C4-2B (cell line): ENCODE data around the gene SH3GLB2.

ENCODE experiments used
- H3K27ac ChIP-seq: fragments of 450-650 bp; 2 replicates; pipeline ENCODE4 v1.5.1; 2017
- ZFX ChIP-seq: fragments of 450-650 bp; IDR thresholded peaks from 2 replicates; pipeline ENCODE4 v1.6.1; 2017
- TF ChIP-seq, protein P1 (sequence below): fragments of 450-650 bp; conservative IDR thresholded peaks from 2 replicates; pipeline ENCODE4 v1.5.1; 2017; ENCODE audit warnings: mild to moderate bottlenecking

SH3GLB2 gene

GRCh38 chr9:129013674-129014073 is 14.5 kb downstream of the SH3GLB2 start:
- no peak overlapping the region for H3K27ac ChIP-seq
- TF ChIP-seq, protein P1, sequence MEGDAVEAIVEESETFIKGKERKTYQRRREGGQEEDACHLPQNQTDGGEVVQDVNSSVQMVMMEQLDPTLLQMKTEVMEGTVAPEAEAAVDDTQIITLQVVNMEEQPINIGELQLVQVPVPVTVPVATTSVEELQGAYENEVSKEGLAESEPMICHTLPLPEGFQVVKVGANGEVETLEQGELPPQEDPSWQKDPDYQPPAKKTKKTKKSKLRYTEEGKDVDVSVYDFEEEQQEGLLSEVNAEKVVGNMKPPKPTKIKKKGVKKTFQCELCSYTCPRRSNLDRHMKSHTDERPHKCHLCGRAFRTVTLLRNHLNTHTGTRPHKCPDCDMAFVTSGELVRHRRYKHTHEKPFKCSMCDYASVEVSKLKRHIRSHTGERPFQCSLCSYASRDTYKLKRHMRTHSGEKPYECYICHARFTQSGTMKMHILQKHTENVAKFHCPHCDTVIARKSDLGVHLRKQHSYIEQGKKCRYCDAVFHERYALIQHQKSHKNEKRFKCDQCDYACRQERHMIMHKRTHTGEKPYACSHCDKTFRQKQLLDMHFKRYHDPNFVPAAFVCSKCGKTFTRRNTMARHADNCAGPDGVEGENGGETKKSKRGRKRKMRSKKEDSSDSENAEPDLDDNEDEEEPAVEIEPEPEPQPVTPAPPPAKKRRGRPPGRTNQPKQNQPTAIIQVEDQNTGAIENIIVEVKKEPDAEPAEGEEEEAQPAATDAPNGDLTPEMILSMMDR, result no peak
- no peak for TF ChIP-seq ZFX

GRCh38 chr9:129012893-129013448 is 15.2 kb downstream of the SH3GLB2 start:
- no peak overlapping the region for H3K27ac ChIP-seq
- TF ChIP-seq, protein P1, result no peak
- TF ChIP-seq ZFX, result no peak

GRCh38 chr9:129012343-129012742 is 15.8 kb downstream of the SH3GLB2 start:
- TF ChIP-seq, protein P1, result no peak
- TF ChIP-seq ZFX, result no peak
- H3K27ac ChIP-seq, result no peak overlapping the region

GRCh38 chr9:129011761-129012181 is 16.4 kb downstream of the SH3GLB2 start:
- H3K27ac ChIP-seq, result no peak overlapping the region

DNA sequence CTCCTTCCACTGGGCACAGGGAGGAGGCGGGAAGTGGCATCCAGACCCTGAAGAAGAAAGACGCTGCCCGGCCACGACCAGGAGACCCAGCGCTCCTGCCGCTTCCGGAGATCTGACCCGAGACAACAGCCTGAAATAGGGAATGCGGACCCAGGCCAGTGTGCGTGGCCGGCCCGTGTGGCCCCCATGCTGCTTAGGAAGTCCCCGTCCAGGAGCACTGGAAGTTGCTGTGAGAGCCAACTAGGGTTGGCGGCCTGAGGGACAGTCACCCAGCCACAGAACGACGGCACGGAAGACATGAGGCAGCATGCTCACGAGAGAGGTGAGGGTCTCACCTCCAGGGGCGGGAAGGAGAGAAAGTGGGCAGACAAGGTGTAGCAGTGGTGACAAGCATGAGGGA is 17.0 kb downstream of the SH3GLB2 start:
- no peak for TF ChIP-seq ZFX
- TF ChIP-seq, protein P1, result no peak
- no peak overlapping the region for H3K27ac ChIP-seq

More at GRCh38 chr9:129011761-129012181, 16.4 kb downstream of the SH3GLB2 start:
- no peak for TF ChIP-seq ZFX
- TF ChIP-seq, protein P1, result no peak

GRCh38 chr9:129010267-129010975 is 17.7 kb downstream of the SH3GLB2 start:
- H3K27ac ChIP-seq, result no peak overlapping the region
- no peak for TF ChIP-seq ZFX
- TF ChIP-seq, protein P1, result no peak

- TF ChIP-seq, protein P1, result no peak
- no peak for TF ChIP-seq ZFX
- H3K27ac ChIP-seq, result no peak overlapping the region
These were observed 18.5 kb downstream of the SH3GLB2 start for GRCh38 chr9:129009584-129010141.
